HepG2 (cell line): ENCODE measurements around the gene UBFD1. TPM values are rescaled to one million over a fixed set of nuclear protein-coding genes. Genes with fewer than 3 reads are reported as not detected.
A peak's percentile ranks its signal among the peaks of the same experiment; 100 is the strongest.

ENCODE experiments used
- ATAC-seq: fragments of 200-7000 bp; cut with Tn5 transposase; 3 replicates; pipeline ENCODE4 v1.9.1; 2020; ENCODE audit warnings: mild to moderate bottlenecking, moderate library complexity
- BruUV-seq: library from RNA; stranded (reverse); fragments of 400-500 nt; replicated peaks from 2 replicates; lab custom pipeline; 2021; lab: Mats Ljungman, UMichigan
- CTCF ChIA-PET: fragments of 300-600 bp; formaldehyde crosslinking; extraction: SDS; loops from one replicate; lab custom pipeline; 2021; ENCODE audit warnings: low total read pairs, inconsistent platforms, low intra/inter-chr PET ratio; lab: Yijun Ruan, JAX
- POLR2A ChIA-PET: fragments of 350-600 bp; sonication (Branson Sonifier 250); formaldehyde crosslinking; loops from one replicate; lab custom pipeline; 2020; ENCODE audit warnings: antibody characterized with exemption, inconsistent platforms; lab: Yijun Ruan, JAX
- DNase-seq: peaks from one replicate; pipeline ENCODE4 v3.0.0-alpha.2; 2015; ENCODE audit warnings: low spot score
- FAIRE-seq: peaks from 3 replicates; lab custom pipeline; 2011; peaks lifted over from hg19 to GRCh38; lab: Jason Lieb, UNC
- H2AFZ ChIP-seq: one replicate; pipeline ENCODE4 v1.6.1; 2011; ENCODE audit warnings: low read length, inconsistent platforms
- H3K27ac ChIP-seq: fragments of 300-600 bp; 3 replicates; pipeline ENCODE4 v1.8.0; 2011; ENCODE audit warnings: mixed run types, mild to moderate bottlenecking, mixed read lengths, low read length, inconsistent platforms; ENCODE audit not compliant: insufficient read depth; ENCODE audit errors: extremely low read length
- H3K27me3 ChIP-seq, 2 experiments: fragments of 200-600 bp in 1 of 2; 2 replicates in 1 of 2; 3 replicates in 1 of 2; pipeline versions ENCODE4 v1.6.0 to v1.8.0; 2011; ENCODE audit warnings: low read length in 2 of 2, mild to moderate bottlenecking in 2 of 2, moderate library complexity in 2 of 2, inconsistent platforms in 1 of 2; ENCODE audit not compliant: insufficient read depth in 2 of 2, control insufficient read depth in 1 of 2
- H3K36me3 ChIP-seq, 2 experiments: fragments of 200-600 bp in 1 of 2; replicated peaks in 1 of 2; 2 replicates in 1 of 2; 3 replicates in 1 of 2; pipeline versions ENCODE4 v1.5.1 to v1.8.0; 2011; ENCODE audit warnings: low read length in 2 of 2, inconsistent platforms in 1 of 2; ENCODE audit not compliant: insufficient read depth in 2 of 2, control insufficient read depth in 1 of 2
- H3K4me1 ChIP-seq: 2 replicates; pipeline ENCODE4 v1.5.1; 2012; ENCODE audit warnings: low read length, inconsistent platforms; ENCODE audit not compliant: insufficient read depth
- H3K4me2 ChIP-seq: 2 replicates; pipeline ENCODE4 v1.6.0; 2011; ENCODE audit warnings: low read depth, low read length, inconsistent platforms
- H3K4me3 ChIP-seq, 3 experiments: fragments of 200-600 bp in 1 of 3; sonication (generic), shearing (Covaris generic) in 1 of 3; replicated peaks in 1 of 3; 2 replicates each; pipeline ENCODE4 v1.5.1; 2011 to 2016; ENCODE audit warnings: low read length in 3 of 3, inconsistent platforms in 2 of 3, low read depth in 2 of 3, mild to moderate bottlenecking in 2 of 3, control low read depth in 1 of 3, mixed read lengths in 1 of 3; ENCODE audit not compliant: insufficient read depth in 1 of 3
- H3K79me2 ChIP-seq: one replicate; pipeline ENCODE4 v1.6.1; 2011; ENCODE audit warnings: low read length, inconsistent platforms; ENCODE audit not compliant: insufficient read depth
- H3K9ac ChIP-seq: 2 replicates; pipeline ENCODE4 v1.6.0; 2011; ENCODE audit warnings: mild to moderate bottlenecking, low read depth, low read length, inconsistent platforms; ENCODE audit not compliant: insufficient read depth
- H3K9me3 ChIP-seq: 2 replicates; pipeline ENCODE4 v1.5.1; 2012; ENCODE audit warnings: mild to moderate bottlenecking, low read length
- H4K20me1 ChIP-seq: 2 replicates; pipeline ENCODE4 v1.6.0; 2011; ENCODE audit warnings: inconsistent platforms, mild to moderate bottlenecking, low read length, moderate library complexity; ENCODE audit not compliant: insufficient read depth
- KLF6 ChIP-seq: IDR thresholded peaks from 2 replicates; pipeline ENCODE4 v1.8.0; 2016; ENCODE audit warnings: missing biosample characterization, missing genetic modification reagents
- NAIF1 ChIP-seq: sonication (generic); formaldehyde crosslinking; IDR thresholded peaks from 2 replicates; pipeline ENCODE4 v1.5.0; 2020; ENCODE audit warnings: mild to moderate bottlenecking, missing genetic modification reagents, borderline replicate concordance
- NR0B2 ChIP-seq: sonication (generic); formaldehyde crosslinking; IDR thresholded peaks from 2 replicates; pipeline ENCODE4 v1.4.0; 2020; ENCODE audit warnings: mild to moderate bottlenecking, missing genetic modification reagents
- RARA ChIP-seq: IDR thresholded peaks from 2 replicates; pipeline ENCODE4 v1.6.1; 2016; ENCODE audit warnings: missing genetic modification reagents, missing compliant biosample characterization
- SMAD9 ChIP-seq: sonication (generic); formaldehyde crosslinking; IDR thresholded peaks from 2 replicates; pipeline ENCODE4 v1.5.1; 2020; ENCODE audit warnings: mild to moderate bottlenecking, missing genetic modification reagents
- SOX6 ChIP-seq, 2 experiments: fragments of 450-650 bp in 1 of 2; sonication (generic) in 1 of 2; formaldehyde crosslinking in 1 of 2; IDR thresholded peaks; 2 replicates each; pipeline versions ENCODE4 v1.4.0 to v1.6.1; 2017 to 2020; ENCODE audit warnings: antibody characterized with exemption in 1 of 2, mild to moderate bottlenecking in 1 of 2, missing genetic modification reagents in 1 of 2
- SP1 ChIP-seq, 2 experiments: fragments of 450-650 bp in 1 of 2; sonication (generic) in 1 of 2; formaldehyde crosslinking in 1 of 2; IDR thresholded peaks; 2 replicates each; pipeline versions ENCODE4 v1.4.0 to v1.6.1; 2016 to 2020; ENCODE audit warnings: missing genetic modification reagents in 1 of 2
- TARDBP ChIP-seq: sonication (generic); formaldehyde crosslinking; IDR thresholded peaks from 2 replicates; pipeline ENCODE4 v1.8.0; 2022; ENCODE audit warnings: mild to moderate bottlenecking, missing genetic modification reagents
- TEF ChIP-seq: sonication (generic); formaldehyde crosslinking; IDR thresholded peaks from 2 replicates; pipeline ENCODE4 v1.5.0; 2020; ENCODE audit warnings: missing genetic modification reagents
- ZNF12 ChIP-seq: sonication (generic); formaldehyde crosslinking; IDR thresholded peaks from 2 replicates; pipeline ENCODE4 v1.5.0; 2020; ENCODE audit warnings: missing genetic modification reagents
- ZNF496 ChIP-seq: sonication (generic); formaldehyde crosslinking; IDR thresholded peaks from 2 replicates; pipeline ENCODE4 v1.8.1; 2023; ENCODE audit warnings: mild to moderate bottlenecking, moderate library complexity, missing genetic modification reagents; ENCODE audit not compliant: insufficient replicate concordance
- ZNF747 ChIP-seq: sonication (generic); formaldehyde crosslinking; IDR thresholded peaks from 2 replicates; pipeline ENCODE4 v1.8.1; 2023; ENCODE audit warnings: missing genetic modification reagents, mild to moderate bottlenecking, borderline replicate concordance
- WGBS: methylation state at CpG from one replicate; pipeline ENCODE4 v1.1.6; 2017; ENCODE audit warnings: low lambda C conversion rate; 5-methylcytosine and 5-hydroxymethylcytosine counted together
- in situ Hi-C: cut with HindIII; loops from 2 replicates; pipeline ENCODE4 v1.10.0; 2017; ENCODE audit warnings: low pct_unique_long_range_greater_than_20kb; ENCODE audit not compliant: extremely low pct_ligation_motif_present
- intact Hi-C: fragments of 100-400 bp; cut with micrococcal nuclease; formaldehyde crosslinking; loops from one replicate; pipeline ENCODE4 v1.10.0; 2022; ENCODE audit not compliant: unreplicated experiment
- polyA plus RNA-seq, 8 experiments: library from polyadenylated mRNA; depleted of rRNA in 3 of 8; stranded (reverse) in 7 of 8; unstranded in 1 of 8; fragments of >200 nt; fragmentation: Illumina TruSeq in 4 of 8; extraction: Trizol in 4 of 8; gene quantifications; 2 replicates each; pipeline versions ENCODE4 v1.2.1 to v1.2.3, GENCODE V29; 2011 to 2016; ENCODE audit warnings: low read depth in 4 of 8, missing spikeins in 1 of 8, mixed read lengths in 1 of 8; ENCODE audit not compliant: insufficient read depth in 1 of 8
- total RNA-seq, 5 experiments: library from RNA; depleted of rRNA; stranded (reverse); fragments of >200 nt; fragmentation: Illumina TruSeq; extraction: Trizol; gene quantifications; 2 replicates each; pipeline ENCODE4 v1.2.3, GENCODE V29; 2016; ENCODE audit warnings: low read depth in 1 of 5
- TF ChIP-seq, protein P1 (sequence below): sonication (generic); formaldehyde crosslinking; IDR thresholded peaks from 2 replicates; pipeline ENCODE4 v1.5.0; 2020; ENCODE audit warnings: missing genetic modification reagents
- TF ChIP-seq, protein P2 (sequence below): sonication (generic); formaldehyde crosslinking; IDR thresholded peaks from 2 replicates; pipeline ENCODE4 v1.8.1; 2023; ENCODE audit warnings: mild to moderate bottlenecking, missing genetic modification reagents
- TF ChIP-seq, protein P3 (sequence below): sonication (generic); formaldehyde crosslinking; IDR thresholded peaks from 2 replicates; pipeline ENCODE4 v1.4.0; 2020; ENCODE audit warnings: missing genetic modification reagents
- TF ChIP-seq, protein P4 (sequence below): sonication (generic); formaldehyde crosslinking; IDR thresholded peaks from 2 replicates; pipeline ENCODE4 v1.5.1; 2020; ENCODE audit warnings: missing genetic modification reagents, mild to moderate bottlenecking, borderline replicate concordance

UBFD1 gene
- total and polyA plus RNA-seq, 2 of the 13 experiments (the other 11 are each of a cell fraction or from before 2014, with no cell fraction given) = 100 to 111 TPM

DNA sequence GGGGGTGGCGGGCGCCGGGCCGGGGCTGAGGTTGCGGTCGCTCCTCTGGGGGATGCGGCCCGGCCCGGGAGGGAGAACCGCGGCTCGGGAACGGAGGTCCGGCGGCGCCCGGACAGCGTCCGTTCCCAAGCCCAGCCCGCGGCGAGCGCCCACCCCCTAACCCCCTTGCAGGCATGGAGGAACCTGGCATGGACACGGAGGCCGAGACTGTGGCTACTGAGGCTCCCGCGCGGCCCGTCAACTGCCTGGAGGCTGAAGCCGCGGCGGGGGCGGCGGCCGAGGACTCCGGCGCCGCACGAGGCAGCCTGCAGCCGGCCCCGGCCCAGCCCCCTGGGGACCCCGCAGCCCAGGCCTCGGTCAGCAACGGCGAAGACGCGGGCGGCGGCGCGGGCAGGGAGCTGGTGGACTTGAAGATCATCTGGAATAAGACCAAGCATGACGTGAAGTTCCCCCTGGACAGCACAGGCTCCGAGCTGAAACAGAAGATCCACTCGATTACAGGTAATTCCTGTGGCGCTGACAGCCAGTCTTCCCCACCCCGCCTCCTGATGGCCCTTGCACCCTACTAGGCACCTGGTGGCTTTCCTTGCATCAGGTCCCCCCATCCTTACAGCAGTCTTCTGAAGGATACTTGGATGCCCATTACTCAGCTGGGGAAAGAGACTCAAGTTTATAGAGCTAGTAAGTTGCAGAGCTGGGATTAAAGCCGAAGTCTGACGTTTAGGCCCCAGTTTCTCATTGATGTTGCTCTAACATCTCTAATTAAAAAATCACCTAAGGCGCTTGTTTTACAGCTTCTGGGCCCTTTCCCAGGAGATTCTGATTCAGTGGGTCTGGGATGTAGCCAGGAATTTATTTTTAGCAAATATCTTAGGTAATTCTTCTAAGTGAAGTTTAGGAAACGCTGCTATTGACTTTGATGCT is 514 bp downstream of the UBFD1 start:
- Histone ChIP-seq H3K79me2 (peaks cover 53% of the 10 kb centered on the region), H3K4me3 (peak overlapping the region; percentile 96 to 98 (median 97)), H3K27ac (peak overlapping the region; percentile 86), H4K20me1 (peaks cover 14% of the 10 kb centered on the region; the same call in 1 of the 2 replicates), H3K9ac (peak overlapping the region; percentile 96), H3K9me3 (no peaks in the 10 kb centered on the region), H3K36me3 (peaks cover 21 to 43% of the 10 kb centered on the region in 2 experiments), H3K4me1 (peaks cover 48% of the 10 kb centered on the region), H2AFZ (no peak overlapping the region), H3K27me3 (peaks cover 0 to 3% of the 10 kb centered on the region in 2 experiments; a peak in 1 of 5 replicates), H3K4me2 (peak overlapping the region; percentile 84)
- no TSS peak for BruUV-seq
- ATAC-seq (peak; percentile 46), DNase-seq (peak; percentile 26), FAIRE-seq (no peak)
- ChIA-PET CTCF (interaction anchor here (1.4 to 2.3 kb wide), 3 partner anchors 18 to 54 kb away, joined by 5 to 12 read pairs (median 8); partner anchors contain the start of gene NDUFAB1), POLR2A (interaction anchor here (0.6 to 4.1 kb wide), 22 partner anchors 9 to 172 kb away, joined by 3 to 96 read pairs (median 6); partner anchors contain the start of genes COG7, DCTN5, GGA2 and NDUFAB1)
- in situ Hi-C loops (no loop called here), intact Hi-C loops (loop anchor here (1.0 to 2.0 kb wide), 5 partner anchors 17 to 105 kb away; partner anchors contain the start of genes COG7, DCTN5, GGA2 and NDUFAB1)
- WGBS = 3% methylated on average over 13 of the region's 60 CpGs
- TF ChIP-seq ZNF12 (no peak), TEF (no peak), RARA (CRISPR knock-in tag) (0 out of 2 replicates have a peak, but pooled peaks have one; percentile 11), NR0B2 (CRISPR knock-in tag) (peak; percentile 75; the same call in 1 of the 2 replicates), SP1 (IDR thresholded peaks at IDR 0.05) (no peak), SP1 (CRISPR knock-in tag; IDR thresholded peaks at IDR 0.05) (no peak), KLF6 (CRISPR knock-in tag) (peak; percentile 58; the same call in 1 of the 2 replicates), ZNF496 (no peak), NAIF1 (CRISPR knock-in tag) (0 out of 2 replicates have a peak, but pooled peaks have one; percentile 42), SMAD9 (CRISPR knock-in tag) (no peak), TARDBP (CRISPR knock-in tag) (peak; percentile 12; the same call in 1 of the 2 replicates), ZNF747 (peak; percentile 18; the same call in 1 of the 2 replicates), SOX6 (IDR thresholded peaks at IDR 0.05) (no peak), SOX6 (CRISPR knock-in tag; IDR thresholded peaks at IDR 0.05) (no peak)
- TF ChIP-seq, protein P1, sequence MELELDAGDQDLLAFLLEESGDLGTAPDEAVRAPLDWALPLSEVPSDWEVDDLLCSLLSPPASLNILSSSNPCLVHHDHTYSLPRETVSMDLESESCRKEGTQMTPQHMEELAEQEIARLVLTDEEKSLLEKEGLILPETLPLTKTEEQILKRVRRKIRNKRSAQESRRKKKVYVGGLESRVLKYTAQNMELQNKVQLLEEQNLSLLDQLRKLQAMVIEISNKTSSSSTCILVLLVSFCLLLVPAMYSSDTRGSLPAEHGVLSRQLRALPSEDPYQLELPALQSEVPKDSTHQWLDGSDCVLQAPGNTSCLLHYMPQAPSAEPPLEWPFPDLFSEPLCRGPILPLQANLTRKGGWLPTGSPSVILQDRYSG = peak; percentile 83; the same call in 1 of the 2 replicates
- TF ChIP-seq, protein P2, sequence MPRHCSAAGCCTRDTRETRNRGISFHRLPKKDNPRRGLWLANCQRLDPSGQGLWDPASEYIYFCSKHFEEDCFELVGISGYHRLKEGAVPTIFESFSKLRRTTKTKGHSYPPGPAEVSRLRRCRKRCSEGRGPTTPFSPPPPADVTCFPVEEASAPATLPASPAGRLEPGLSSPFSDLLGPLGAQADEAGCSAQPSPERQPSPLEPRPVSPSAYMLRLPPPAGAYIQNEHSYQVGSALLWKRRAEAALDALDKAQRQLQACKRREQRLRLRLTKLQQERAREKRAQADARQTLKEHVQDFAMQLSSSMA (CRISPR knock-in tag) = 0 out of 2 replicates have a peak, but pooled peaks have one; percentile 1
- TF ChIP-seq, protein P3, sequence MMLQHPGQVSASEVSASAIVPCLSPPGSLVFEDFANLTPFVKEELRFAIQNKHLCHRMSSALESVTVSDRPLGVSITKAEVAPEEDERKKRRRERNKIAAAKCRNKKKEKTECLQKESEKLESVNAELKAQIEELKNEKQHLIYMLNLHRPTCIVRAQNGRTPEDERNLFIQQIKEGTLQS (CRISPR knock-in tag) = no peak
- TF ChIP-seq, protein P4, sequence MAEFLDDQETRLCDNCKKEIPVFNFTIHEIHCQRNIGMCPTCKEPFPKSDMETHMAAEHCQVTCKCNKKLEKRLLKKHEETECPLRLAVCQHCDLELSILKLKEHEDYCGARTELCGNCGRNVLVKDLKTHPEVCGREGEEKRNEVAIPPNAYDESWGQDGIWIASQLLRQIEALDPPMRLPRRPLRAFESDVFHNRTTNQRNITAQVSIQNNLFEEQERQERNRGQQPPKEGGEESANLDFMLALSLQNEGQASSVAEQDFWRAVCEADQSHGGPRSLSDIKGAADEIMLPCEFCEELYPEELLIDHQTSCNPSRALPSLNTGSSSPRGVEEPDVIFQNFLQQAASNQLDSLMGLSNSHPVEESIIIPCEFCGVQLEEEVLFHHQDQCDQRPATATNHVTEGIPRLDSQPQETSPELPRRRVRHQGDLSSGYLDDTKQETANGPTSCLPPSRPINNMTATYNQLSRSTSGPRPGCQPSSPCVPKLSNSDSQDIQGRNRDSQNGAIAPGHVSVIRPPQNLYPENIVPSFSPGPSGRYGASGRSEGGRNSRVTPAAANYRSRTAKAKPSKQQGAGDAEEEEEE (CRISPR knock-in tag) = peak; percentile 72; the same call in 1 of the 2 replicates
